HepG2 (cell line): ENCODE results near the gene ZNF652. TPM values are rescaled to one million over a fixed set of nuclear protein-coding genes. Genes with fewer than 3 reads are reported as not detected.

Experiments
- ATF2 ChIP-seq: sonication (generic); formaldehyde crosslinking; IDR thresholded peaks from 2 replicates; pipeline ENCODE4 v1.4.0; 2020; ENCODE audit warnings: missing genetic modification reagents
- KLF12 ChIP-seq: sonication (generic); formaldehyde crosslinking; IDR thresholded peaks from 2 replicates; pipeline ENCODE4 v1.4.0; 2020; ENCODE audit warnings: missing genetic modification reagents, borderline replicate concordance
- MAX ChIP-seq: IDR thresholded peaks from 2 replicates; pipeline ENCODE4 v1.6.1; 2012; ENCODE audit warnings: inconsistent platforms
- MNT ChIP-seq: fragments of 450-650 bp; IDR thresholded peaks from 2 replicates; pipeline ENCODE4 v1.6.1; 2016
- MYC ChIP-seq: sonication (generic); formaldehyde crosslinking; IDR thresholded peaks from 2 replicates; pipeline ENCODE4 v1.9.0; 2021; ENCODE audit warnings: missing genetic modification reagents, borderline replicate concordance
- SOX6 ChIP-seq, 2 experiments: fragments of 450-650 bp in 1 of 2; sonication (generic) in 1 of 2; formaldehyde crosslinking in 1 of 2; IDR thresholded peaks; 2 replicates each; pipeline versions ENCODE4 v1.4.0 to v1.6.1; 2017 to 2020; ENCODE audit warnings: antibody characterized with exemption in 1 of 2, mild to moderate bottlenecking in 1 of 2, missing genetic modification reagents in 1 of 2
- ZNF503 ChIP-seq: sonication (generic); formaldehyde crosslinking; IDR thresholded peaks from 2 replicates; pipeline ENCODE4 v1.4.0; 2020; ENCODE audit warnings: missing genetic modification reagents
- ZNF556 ChIP-seq: sonication (generic); formaldehyde crosslinking; IDR thresholded peaks from 2 replicates; pipeline ENCODE4 v1.4.0; 2020; ENCODE audit warnings: mild to moderate bottlenecking, missing genetic modification reagents, borderline replicate concordance
- ZNF615 ChIP-seq: sonication (generic); formaldehyde crosslinking; IDR thresholded peaks from 2 replicates; pipeline ENCODE4 v1.5.0; 2020; ENCODE audit warnings: mild to moderate bottlenecking, missing genetic modification reagents, borderline replicate concordance
- ZSCAN21 ChIP-seq: sonication (generic); formaldehyde crosslinking; IDR thresholded peaks from 2 replicates; pipeline ENCODE4 v1.8.0; 2022; ENCODE audit warnings: mild to moderate bottlenecking, missing genetic modification reagents, moderate library complexity, borderline replicate concordance
- polyA plus RNA-seq, 8 experiments: library from polyadenylated mRNA; depleted of rRNA in 3 of 8; stranded (reverse) in 7 of 8; unstranded in 1 of 8; fragments of >200 nt; fragmentation: Illumina TruSeq in 4 of 8; extraction: Trizol in 4 of 8; gene quantifications; 2 replicates each; pipeline versions ENCODE4 v1.2.1 to v1.2.3, GENCODE V29; 2011 to 2016; ENCODE audit warnings: low read depth in 4 of 8, missing spikeins in 1 of 8, mixed read lengths in 1 of 8; ENCODE audit not compliant: insufficient read depth in 1 of 8
- total RNA-seq, 5 experiments: library from RNA; depleted of rRNA; stranded (reverse); fragments of >200 nt; fragmentation: Illumina TruSeq; extraction: Trizol; gene quantifications; 2 replicates each; pipeline ENCODE4 v1.2.3, GENCODE V29; 2016; ENCODE audit warnings: low read depth in 1 of 5

ZNF652 gene
- total and polyA plus RNA-seq, 2 of the 13 experiments (the other 11 are each of a cell fraction or from before 2014, with no cell fraction given), result 16.2 to 30.2 TPM

- TF ChIP-seq ZNF556 (CRISPR knock-in tag) (no peak), KLF12 (CRISPR knock-in tag) (no peak), MYC (CRISPR knock-in tag) (0 out of 2 replicates have a peak, but pooled peaks have one; percentile 27), MAX (peak; percentile 71), ZNF503 (CRISPR knock-in tag) (0 out of 2 replicates have a peak, but pooled peaks have one; percentile 18), ATF2 (CRISPR knock-in tag) (0 out of 2 replicates have a peak, but pooled peaks have one; percentile 28), ZSCAN21 (CRISPR knock-in tag) (no peak), ZNF615 (CRISPR knock-in tag) (0 out of 2 replicates have a peak, but pooled peaks have one; percentile 3), SOX6 (IDR thresholded peaks at IDR 0.05) (no peak), SOX6 (CRISPR knock-in tag; IDR thresholded peaks at IDR 0.05) (peak; percentile 26; the same call in 1 of the 2 replicates), MNT (peak; percentile 67)
Observed at GRCh38 chr17:49359990-49360795, 1.9 kb downstream of the ZNF652 start (continued).
